ENCODE results near the gene FAM216B.
"Not testable (repeated sequence)": the region's sequence is repeated elsewhere in the genome, so short reads cannot be mapped to it uniquely, and the experiment has no call there.

The FAM216B gene

DNA sequence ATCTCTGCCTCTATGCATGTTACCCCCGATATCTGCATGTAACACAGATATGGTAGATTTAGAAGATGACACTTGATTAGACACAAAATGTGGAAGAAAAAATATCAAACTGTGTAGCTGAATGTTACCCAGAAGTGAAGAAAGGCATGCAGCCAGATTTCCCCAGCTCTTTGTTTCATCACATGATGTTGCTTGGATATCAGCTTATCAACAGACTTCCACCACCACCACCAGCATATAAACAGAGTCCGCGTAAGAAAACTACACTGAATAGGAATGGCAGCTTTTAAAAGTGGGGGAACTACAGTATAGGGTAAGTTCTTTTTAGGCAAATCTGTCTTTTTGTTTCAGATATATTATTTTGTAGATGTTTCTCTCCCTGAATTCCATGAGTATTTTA, at the start of gene FAM216B:
Gene FAM216B, plus strand, starts transcription at position 233 of the 400 bp plus-strand sequence. CDS start 2,484 bp downstream, outside the sequence.
- DNase-seq (ENCODE audit: low read depth in 1 of 2, low spot score in 1 of 2): no peak

DNA sequence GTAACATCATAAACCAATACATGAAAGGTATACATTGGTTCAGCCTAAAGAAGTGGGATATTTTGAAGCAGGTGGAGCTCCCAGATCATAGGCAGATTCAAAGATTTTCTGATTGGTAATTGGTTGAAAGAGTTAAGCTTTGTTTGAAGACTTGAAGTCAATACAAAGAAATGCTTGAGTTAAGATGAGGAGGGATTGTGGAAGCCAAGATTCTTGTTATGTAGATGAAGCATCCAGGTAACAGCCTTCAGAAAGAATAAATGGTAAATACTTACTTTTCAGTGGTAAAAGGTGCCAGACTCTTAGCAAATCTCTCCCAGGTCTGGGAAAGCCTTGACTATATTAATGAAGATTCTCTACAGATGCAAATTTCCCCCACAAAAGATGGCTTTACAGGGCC, 49.3 kb upstream of the FAM216B start:
- no peak for DNase-seq (ENCODE audit: low read depth in 1 of 2, low spot score in 1 of 2)

DNA sequence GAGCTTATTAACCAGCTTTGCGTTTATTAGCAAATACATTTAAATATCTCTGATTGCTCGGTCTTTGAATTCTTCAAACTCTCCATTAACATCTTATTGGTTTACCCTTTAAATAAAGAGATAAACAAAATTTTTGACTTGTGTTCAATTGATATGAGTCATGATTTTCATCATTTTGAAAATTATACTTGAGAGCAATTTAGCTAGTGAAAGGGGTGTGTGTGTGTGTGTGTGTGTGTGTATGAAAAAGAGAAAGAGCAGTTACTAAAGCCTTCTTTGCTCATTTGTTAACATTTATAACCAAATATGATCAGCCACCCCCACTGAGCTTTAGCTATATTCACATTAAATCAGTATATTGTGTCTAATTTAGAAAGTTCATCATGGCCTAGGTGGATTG, 48.3 kb upstream of the FAM216B start:
- no peak for DNase-seq (ENCODE audit: low read depth in 1 of 2, low spot score in 1 of 2)

DNA sequence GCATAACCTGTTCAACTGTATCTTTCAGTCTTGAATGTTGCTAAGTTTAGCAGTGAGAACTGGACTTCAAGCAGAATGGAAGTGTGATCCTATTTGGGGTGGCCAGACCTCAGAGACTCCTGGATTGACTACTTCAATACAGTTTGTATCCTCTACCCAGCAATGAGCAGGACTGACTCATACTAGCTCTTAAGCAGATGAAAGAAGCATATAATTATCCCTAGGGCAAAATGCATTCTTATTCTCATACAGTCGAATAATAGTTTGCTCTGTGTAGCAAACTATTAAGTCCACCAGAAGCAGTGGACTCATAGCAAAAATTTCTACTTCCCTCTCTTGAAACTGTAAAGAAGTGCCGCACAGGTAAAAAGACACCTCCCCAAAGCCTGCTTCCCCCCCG, 46.4 kb upstream of the FAM216B start:
- DNase-seq (ENCODE audit: low read depth in 1 of 2, low spot score in 1 of 2): no peak

DNA sequence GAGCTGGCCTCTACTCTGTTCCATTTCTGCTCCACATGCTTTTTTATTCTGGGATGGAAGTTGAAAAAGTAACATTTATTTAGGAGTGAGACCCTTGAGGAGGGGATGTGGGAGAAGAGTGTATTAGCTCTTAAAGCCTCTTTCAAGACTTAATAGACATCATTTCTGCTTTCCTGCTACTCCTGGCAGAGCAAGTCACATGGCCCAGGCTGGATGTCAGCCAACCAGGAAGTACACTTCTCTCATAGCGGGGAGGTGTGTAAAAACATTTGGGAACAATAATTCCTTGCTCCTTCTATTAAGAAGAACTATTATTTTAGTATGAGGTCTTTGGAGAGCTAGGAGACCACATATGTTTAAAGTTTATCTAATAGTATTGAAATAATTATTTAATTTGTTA, 40.6 kb upstream of the FAM216B start:
- DNase-seq (ENCODE audit: low read depth in 1 of 2, low spot score in 1 of 2): no peak

DNA sequence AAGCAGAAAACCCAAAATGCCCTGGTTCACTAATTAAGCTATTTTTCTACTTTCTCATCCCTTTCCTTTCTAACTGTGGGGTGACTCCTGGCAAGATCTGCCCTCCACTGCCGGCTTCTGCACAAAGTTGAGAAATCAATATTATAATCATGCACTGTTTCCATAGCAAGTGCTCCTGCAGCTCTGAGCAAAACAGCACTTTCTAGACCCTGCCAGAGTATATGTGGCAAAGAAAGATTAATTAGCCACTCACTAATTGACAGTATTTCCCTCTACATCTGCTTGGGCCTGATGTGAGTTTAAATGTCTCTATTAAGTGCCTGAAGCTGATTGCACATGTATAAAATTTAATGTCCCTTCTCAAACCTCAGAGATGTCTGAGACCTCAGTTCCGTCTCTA, 39.5 kb upstream of the FAM216B start:
- DNase-seq (ENCODE audit: low read depth in 1 of 2, low spot score in 1 of 2): no peak

DNA sequence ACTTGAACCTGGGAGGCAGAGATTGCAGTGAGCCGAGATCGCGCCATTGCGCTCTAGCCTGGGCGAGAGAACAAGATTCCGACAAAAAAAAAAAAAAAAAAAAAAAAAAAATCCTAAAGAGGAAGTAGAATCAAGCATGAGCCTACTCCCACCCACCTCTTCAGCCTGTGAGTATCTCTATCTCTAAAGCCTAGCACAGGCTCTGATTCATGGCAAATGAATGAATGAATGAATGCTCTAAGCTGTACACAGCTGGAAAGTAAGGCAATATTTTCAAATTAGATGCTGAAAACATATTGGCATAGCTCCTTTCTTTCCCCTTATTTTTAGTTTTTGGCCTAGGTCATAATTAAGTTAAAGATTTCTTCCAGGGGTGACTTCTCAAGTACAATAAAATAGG, 35.7 kb upstream of the FAM216B start:
- no peak for DNase-seq (ENCODE audit: low read depth in 1 of 2, low spot score in 1 of 2)

DNA sequence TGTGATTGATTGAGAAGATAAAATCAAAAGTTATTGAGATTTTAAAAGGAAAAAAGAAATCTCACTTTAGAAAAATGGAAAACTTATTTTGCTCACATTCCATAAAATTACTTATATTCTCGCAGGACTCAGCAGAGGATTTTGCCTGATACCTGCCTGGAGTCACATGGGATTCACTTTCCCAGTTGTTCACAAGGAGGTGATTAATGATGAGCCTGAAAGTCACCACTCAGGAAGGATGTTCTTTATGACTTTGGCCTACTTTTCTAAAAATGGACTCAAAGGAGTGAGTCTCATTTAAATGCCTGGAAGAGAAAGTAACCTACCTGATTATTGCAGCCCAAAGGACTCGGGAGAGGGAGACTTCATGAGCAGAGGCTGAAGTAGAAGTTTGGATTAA, 34.5 kb upstream of the FAM216B start:
- no peak for DNase-seq (ENCODE audit: low read depth in 1 of 2, low spot score in 1 of 2)

DNA sequence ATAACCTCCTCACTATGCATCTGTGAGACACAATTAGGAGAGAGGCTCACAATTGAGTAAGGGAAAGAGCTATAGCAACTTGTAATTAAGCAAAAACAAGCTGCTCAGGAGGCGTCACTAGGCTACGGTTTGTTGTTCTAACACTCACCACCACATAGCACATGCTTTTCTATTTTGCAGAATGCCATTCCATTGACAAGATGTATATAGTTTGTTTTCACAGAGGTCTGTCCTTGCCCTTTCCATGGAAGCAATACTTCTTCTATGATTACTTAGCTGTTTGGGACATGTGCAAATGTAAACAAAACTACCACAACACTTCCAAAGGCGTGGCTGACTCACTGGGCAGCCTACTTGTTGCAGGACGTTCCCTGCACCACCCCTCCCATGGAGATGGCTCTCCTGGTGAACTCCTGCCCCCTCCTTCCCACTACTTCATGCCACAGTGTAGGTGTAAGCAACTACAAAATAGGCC, 33.9 kb upstream of the FAM216B start:
- DNase-seq (ENCODE audit: low read depth in 1 of 2, low spot score in 1 of 2): no peak

DNA sequence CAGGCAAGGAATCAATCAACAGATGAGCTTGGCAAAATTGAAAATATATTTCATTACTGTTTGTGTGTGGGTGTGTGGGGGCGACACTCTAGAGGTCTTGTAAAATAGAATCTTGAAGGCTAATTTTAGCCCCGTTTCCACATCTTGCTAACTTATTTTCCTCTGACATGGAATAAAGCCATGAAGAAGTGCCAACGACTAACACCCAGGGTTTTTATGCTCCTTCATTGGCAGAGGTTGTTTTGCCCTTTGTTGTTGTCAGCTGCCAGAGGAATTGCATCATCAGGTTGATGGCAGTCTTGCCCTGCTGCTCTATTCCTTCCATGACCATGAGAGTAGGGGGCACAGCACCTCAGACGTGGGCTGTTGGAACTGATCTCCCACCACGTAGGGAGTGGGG, 30.6 kb upstream of the FAM216B start:
- DNase-seq (ENCODE audit: low read depth in 1 of 2, low spot score in 1 of 2): no peak

DNA sequence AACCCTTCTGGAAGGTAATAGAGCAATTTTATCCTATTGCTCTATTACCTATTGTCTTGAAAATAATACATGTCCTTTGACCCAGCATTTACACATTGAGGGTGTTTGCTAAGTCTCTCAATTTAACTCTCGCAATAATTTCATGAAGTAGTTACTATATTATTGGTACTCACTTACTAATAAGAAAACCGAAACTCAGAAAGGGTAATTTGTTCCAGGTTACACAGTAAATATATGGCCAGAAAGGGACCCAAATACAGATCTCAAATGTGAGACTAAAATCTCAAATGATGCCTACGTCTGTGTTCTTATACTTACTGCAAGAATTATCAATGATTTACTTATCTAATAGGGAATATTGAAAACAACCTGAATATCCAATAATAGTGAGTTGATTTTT, 29.7 kb upstream of the FAM216B start:
- no peak for DNase-seq (ENCODE audit: low read depth in 1 of 2, low spot score in 1 of 2)

DNA sequence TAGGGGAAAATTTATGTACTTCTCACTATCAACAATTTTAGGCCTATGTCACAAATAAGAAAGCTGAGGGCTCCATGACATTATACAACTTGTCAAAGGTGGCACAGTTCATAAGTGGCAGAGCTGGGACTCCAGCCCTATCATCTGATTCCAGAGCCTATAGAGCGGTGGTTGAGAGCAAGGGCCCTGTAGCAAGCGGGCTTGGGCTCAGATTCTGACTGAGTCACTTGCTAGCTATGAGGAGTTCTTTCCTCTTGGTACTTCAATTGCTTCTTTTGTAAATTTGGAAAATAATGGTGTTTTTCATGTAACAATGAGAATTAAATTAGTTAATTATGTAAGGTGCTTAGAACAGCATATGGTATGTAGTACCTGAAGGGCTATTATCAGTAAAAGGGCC, 28.7 kb upstream of the FAM216B start:
- no peak for DNase-seq (ENCODE audit: low read depth in 1 of 2, low spot score in 1 of 2)

DNA sequence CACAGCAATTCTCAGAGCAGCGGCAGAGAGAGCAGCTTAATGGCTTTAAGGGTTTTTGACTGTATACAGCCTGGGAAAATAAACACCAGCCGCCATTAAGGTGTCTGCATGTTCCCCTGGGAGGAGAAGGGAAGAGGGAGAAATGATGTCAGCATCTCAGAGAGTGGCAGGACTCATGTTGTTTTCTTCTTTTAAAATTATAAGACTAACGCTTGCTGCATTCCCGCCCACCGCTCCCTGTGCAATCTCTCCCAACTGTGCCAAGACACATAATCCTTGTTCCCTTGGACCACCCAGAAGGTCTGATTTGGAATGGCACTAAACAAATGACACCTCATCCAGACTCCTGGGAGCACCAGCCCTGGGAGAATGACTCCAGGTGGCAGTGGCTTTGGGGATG, 27.7 kb upstream of the FAM216B start:
- no peak for DNase-seq (ENCODE audit: low read depth in 1 of 2, low spot score in 1 of 2)

DNA sequence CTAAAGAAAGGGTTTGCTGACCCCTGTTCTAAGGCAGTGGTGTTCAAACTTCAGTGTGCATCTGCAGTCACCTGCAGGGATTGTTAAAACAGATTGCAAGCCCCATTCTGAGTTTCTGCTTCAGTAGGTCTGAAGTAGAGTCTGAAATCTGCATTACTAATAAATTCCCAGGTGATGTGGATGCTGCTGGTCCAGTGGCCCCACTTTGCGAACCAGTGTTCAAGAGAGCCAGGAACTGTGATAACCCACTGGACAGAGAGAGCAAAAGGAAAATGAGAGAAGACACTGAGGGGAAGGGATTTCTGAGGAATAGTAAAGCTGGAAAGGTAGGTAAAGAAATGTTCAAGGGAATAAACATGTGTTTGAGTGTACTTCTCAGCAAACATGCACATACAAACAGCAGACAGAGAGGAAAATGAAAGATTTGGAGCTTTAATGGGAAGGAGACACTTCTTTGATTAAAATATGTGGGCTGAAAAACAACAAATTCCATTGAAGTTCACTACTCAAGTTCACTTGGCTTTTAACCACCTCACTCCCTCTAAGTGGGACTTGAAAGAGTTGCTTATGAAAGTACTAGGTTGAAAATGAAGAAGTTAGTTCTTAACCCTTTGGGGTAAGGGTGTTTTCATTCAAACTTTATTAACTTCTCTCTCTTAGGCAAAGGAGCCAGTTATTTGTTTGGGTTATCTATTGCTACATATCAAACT, 26.4 kb upstream of the FAM216B start:
- no peak for DNase-seq (ENCODE audit: low read depth in 1 of 2, low spot score in 1 of 2)

DNA sequence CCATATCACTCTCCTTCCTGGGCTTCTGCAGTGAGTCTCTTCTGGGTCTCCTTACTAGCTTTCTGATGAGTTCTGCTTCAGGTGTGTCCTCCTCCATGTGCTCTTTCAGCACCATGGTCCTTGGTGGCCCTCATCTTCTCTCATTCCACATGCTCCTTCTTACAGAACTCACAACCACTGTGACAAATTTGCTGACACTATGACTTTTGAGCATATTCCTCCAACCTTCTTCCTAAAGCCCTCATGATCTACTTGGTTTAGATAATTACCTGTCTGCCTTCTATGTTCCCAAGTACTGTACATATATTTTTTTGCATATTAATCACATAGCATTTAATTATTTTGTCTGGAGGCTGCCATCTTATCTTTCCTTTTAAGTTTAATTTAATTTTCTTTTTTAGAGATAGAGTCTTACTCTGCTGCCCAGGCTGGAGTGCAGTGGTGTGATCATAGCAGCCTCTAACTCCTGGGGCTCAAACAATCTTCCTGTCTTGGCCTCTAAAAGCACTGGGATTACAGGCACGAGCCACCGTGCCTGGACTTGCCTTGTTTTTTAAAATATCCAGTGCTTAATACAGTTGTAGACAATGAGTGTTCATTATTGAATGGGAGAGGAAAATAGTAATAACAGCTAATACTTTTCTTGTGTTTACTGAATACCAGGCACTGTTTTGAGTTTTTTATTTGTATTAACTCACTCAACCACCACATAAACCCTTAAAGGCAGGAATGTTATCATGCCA, 23.5 kb upstream of the FAM216B start:
- DNase-seq (ENCODE audit: low read depth in 1 of 2, low spot score in 1 of 2): no peak

DNA sequence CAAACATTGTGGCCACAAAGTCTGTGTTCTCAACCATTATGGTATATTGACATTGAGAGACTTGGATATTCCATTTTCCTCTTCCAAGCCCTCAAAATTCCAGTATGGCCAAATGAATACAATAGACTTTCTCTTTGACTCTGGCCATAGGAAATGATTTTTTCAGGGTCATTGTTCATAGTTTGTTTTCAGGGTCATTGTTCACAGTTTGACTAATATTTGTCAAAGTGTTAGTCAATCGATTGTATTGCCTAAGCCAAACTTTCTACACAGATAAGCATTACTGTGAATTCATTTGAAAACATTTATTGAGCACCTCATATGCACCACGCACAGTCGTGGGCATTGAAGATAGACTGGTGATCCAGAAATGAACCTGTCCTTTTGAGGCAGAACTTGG, 22.9 kb upstream of the FAM216B start:
- DNase-seq (ENCODE audit: low read depth in 1 of 2, low spot score in 1 of 2): no peak

DNA sequence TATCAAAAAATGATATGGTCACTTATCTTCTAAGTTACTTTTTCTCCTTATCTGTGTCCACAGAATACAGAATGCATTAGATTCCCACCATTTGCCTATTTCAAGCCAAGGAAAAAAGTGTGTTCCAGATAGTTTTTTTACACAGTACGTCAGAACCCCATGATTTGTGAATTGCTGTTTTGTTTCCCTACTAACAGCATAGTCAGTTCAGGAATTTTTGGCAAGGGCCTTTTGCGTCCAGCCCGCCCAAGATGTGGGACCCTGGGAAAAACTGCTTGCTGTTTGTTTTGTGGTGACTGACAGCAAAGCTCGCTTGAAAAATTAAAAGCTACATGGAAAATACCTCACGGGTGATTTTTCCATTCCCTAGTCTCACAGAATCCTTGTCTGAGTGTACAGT, 20.4 kb upstream of the FAM216B start:
- no peak for DNase-seq (ENCODE audit: low read depth in 1 of 2, low spot score in 1 of 2)

DNA sequence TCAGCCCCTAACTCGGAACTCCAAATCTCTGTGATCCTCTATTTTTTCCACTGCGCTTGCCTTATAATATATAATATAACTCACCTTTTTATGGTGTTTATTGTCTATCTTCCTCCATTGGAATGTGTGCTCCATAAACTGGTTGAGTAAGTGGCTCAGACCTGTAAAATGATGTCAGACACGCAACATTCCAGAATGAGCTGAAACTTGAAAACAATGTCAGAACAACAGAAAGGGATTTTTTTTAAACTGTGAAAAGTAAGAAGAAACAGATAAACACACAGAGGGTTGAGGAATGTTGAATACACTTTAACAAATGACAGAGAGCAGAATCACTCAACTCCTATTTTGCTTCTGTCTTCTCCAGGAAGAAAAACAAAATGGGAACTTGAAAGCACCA, 19.1 kb upstream of the FAM216B start:
- DNase-seq (ENCODE audit: low read depth in 1 of 2, low spot score in 1 of 2): no peak

DNA sequence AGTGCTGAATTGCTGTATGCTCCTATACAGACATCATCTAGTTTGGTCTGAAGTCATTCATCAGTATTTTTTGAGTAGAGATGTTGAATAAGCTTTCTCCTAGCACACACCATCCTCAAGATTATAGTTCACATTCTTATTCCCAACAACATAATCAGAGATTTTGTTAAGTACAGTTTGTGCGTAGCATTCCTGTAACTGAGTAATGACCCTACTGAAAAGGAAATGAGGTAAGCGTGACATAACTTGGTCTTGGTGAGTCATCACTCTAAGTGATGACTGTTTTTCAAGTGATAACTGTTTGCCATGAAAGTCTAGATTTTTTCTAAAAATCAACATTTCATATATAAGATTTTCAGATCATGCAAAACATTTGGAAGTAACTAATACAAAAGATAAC, 18.5 kb upstream of the FAM216B start:
- no peak for DNase-seq (ENCODE audit: low read depth in 1 of 2, low spot score in 1 of 2)

DNA sequence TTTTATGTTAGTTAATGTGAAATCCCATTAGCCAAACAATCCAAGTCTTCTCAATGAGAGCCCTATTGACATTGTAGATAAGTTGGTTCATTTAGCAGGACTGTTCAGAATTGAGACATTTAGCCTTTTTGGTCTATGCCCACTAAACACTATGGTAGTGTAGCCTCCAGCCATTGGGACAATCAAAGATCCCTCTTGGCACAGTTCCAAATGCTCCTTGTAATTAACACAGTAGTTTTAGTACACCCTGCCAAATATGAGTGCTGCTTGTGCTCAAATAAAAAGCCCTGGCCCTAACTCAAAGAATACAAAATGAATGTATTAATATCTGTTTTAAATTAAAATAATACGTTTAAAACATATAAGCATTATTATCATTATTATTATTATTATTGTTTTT, 15.4 kb upstream of the FAM216B start:
- no peak for DNase-seq (ENCODE audit: low read depth in 1 of 2, low spot score in 1 of 2)

DNA sequence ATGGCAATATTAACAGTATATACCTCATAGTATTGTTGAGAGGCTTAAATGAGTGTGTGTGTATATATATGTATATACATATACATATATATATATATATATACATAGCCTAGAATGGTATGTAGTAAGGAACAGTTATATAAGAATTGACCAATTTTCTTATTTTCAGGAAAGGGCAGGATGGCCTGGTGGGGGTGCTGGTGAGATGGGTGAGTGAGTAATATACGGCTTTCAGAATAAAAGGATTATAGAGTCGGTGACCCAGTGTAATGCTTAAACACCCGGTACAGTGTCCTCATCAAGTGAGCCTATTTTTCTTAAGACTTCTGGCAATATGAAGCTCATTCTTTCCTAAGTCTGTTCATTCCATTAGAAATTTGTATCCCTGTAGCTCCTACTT, 11.7 kb upstream of the FAM216B start:
- no peak for DNase-seq (ENCODE audit: low read depth in 1 of 2, low spot score in 1 of 2)

DNA sequence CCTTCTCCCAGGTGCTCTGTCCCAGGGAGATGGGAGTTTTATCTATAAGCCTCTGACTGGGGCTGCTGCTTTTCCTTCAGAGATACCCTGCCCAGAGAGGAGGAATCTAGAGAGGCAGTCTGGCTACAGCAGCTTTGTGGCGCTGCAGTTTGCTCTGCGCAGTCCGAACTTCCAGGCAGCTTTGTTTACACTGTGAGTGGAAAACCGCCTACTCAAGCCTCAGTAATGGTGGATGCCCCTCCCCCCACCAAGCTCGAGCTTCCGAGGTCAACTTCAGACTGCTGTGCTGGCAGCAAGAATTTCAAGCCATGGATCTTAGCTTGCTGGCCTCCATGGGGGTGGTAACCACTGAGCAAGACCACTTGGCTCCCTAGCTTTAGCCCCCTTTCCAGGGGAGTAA, 4.8 kb upstream of the FAM216B start:
- not testable (repeated sequence) for DNase-seq (ENCODE audit: low read depth in 1 of 2, low spot score in 1 of 2)

DNA sequence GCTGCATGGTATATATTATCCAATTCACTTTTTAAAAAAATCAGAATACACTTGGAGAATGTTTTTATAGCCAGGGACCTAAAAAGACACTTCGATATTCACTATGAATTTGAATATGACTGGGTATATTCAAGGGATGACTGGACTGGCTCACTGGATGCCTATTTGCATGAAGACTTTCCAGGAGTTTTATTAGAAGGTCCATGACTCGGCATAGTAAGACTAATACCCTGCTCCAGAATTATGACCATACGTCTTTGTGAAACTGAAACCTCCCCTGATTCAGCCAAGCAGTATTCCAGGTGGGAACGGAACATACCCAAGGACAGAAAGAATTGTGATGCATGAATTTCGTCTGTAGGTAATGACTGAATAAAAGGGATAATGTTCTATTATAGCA, 3.9 kb upstream of the FAM216B start:
- DNase-seq (ENCODE audit: low read depth in 1 of 2, low spot score in 1 of 2): no peak

Measured in activated CD4-positive, alpha-beta T cell treated with anti-CD3 and anti-CD28 coated beads, Interleukin-2, amount 50 U/mL, for 24 hours (primary cell).